Activated CD4-positive, alpha-beta T cell treated with anti-CD3 and anti-CD28 coated beads for 36 hours (primary cell): Measurements from ENCODE around the gene MON2. TPM values are rescaled to one million over a fixed set of nuclear protein-coding genes. Genes with fewer than 3 reads are reported as not detected.
"Not testable (repeated sequence)": the region's sequence is repeated elsewhere in the genome, so short reads cannot be mapped to it uniquely, and the experiment has no call there.

Experiments
- ATAC-seq: fragments of 200-7000 bp; cut with Tn5 transposase; one replicate; pipeline ENCODE4 v1.10.0; 2021; ENCODE audit warnings: mild to moderate bottlenecking, moderate library complexity
- CTCF ChIA-PET: fragments of 350-600 bp; sonication (Branson Sonifier 250); formaldehyde crosslinking; loops from one replicate; lab custom pipeline; 2021; ENCODE audit warnings: antibody characterized with exemption; lab: Charles Lee
- POLR2A ChIA-PET: fragments of 350-600 bp; sonication (Branson Sonifier 250); formaldehyde crosslinking; loops from one replicate; lab custom pipeline; 2021; ENCODE audit warnings: antibody characterized with exemption, inconsistent platforms; lab: Charles Lee
- DNase-seq: peaks from one replicate; pipeline ENCODE4 v3.0.0-alpha.2; 2020
- H3K27ac Mint-ChIP-seq: one replicate; pipeline ENCODE4 v1.8.0; 2021; ENCODE audit warnings: mixed read lengths
- H3K27me3 Mint-ChIP-seq: one replicate; pipeline ENCODE4 v1.8.0; 2021; ENCODE audit warnings: mixed read lengths
- H3K36me3 Mint-ChIP-seq: one replicate; pipeline ENCODE4 v1.8.0; 2021; ENCODE audit warnings: low read depth, mixed read lengths
- H3K4me1 Mint-ChIP-seq: one replicate; pipeline ENCODE4 v1.8.0; 2021; ENCODE audit warnings: mixed read lengths
- H3K4me3 Mint-ChIP-seq: one replicate; pipeline ENCODE4 v1.8.0; 2021; ENCODE audit warnings: mild to moderate bottlenecking, moderate library complexity, mixed read lengths
- H3K9me3 Mint-ChIP-seq: one replicate; pipeline ENCODE4 v1.8.0; 2021; ENCODE audit warnings: low read depth, mixed read lengths
- intact Hi-C, 2 experiments: fragments of 100-400 bp; cut with DNase I in 1 of 2; cut with micrococcal nuclease in 1 of 2; formaldehyde crosslinking; loops; one replicate each; pipeline versions ENCODE4 v1.14.2 to v1.15.1; 2022 to 2024; cut with DNase I, micrococcal nuclease
- total RNA-seq, 2 experiments: library from RNA; stranded (reverse); gene quantifications; one replicate each; pipeline ENCODE4 v1.2.3, GENCODE V29; 2021

MON2 gene
- total RNA-seq, 2 experiments from 2014 or later, result 26.9 to 31.3 TPM

DNA sequence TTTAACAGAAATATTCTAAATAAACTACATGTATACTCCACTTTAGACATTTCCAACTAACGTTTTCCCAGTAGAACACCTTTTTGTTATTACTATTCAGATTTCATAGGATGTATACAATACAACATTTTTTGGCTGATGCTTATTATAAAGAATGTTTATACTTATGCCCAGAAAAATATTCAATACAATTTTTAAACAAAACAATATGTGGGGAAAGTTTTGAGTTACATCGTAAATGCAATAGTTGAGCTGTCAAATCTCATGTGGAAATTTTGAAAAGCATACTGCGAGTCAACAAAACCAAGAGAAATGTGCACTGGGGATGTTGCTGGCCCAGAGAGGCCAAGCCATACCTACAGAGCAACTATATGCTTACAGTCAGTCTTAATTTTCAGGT is 18.2 kb upstream of the MON2 start:
- CTCF ChIA-PET, result interaction anchor here (1.9 kb wide), 1 partner anchor 346 kb away, joined by 6 read pairs; no protein-coding TSS in a partner anchor
- DNase-seq, result no peak

GRCh38 chr12:62455429-62455828 is 11.2 kb upstream of the MON2 start:
- H3K36me3 Mint-ChIP-seq, ATAC-seq, H3K4me1 Mint-ChIP-seq, H3K4me3 Mint-ChIP-seq, DNase-seq, H3K9me3 Mint-ChIP-seq, POLR2A ChIA-PET, H3K27ac Mint-ChIP-seq, intact Hi-C loops: not testable (repeated sequence)
- H3K27me3 Mint-ChIP-seq, result peaks cover 13% of the 10 kb centered on the region
- CTCF ChIA-PET, result interaction anchor here (0.7 to 3.1 kb wide), 2 partner anchors 11 to 356 kb away, joined by 3 to 11 read pairs; partner anchors contain the start of gene MON2

More for the DNA sequence above, 18.2 kb upstream of the MON2 start:
- H3K4me1 Mint-ChIP-seq, result no peaks in the 10 kb centered on the region
- peaks cover 3% of the 10 kb centered on the region for H3K36me3 Mint-ChIP-seq
- H3K9me3 Mint-ChIP-seq, result peaks cover 10% of the 10 kb centered on the region
- peaks cover 6% of the 10 kb centered on the region for H3K27me3 Mint-ChIP-seq
- POLR2A ChIA-PET, result no interaction called here
- H3K27ac Mint-ChIP-seq, result no peak overlapping the region
- no peak for ATAC-seq
- H3K4me3 Mint-ChIP-seq, result no peak overlapping the region
- intact Hi-C loops, result no loop called here

GRCh38 chr12:62458626-62459025 is 8.0 kb upstream of the MON2 start:
- ChIA-PET POLR2A (no interaction called here), CTCF (interaction anchor here (0.6 to 3.1 kb wide), 4 partner anchors 8 to 364 kb away, joined by 3 to 11 read pairs (median 3); partner anchors contain the start of gene MON2)
- Mint-ChIP-seq H3K27ac (no peak overlapping the region), H3K27me3 (peaks cover 11% of the 10 kb centered on the region), H3K4me3 (no peak overlapping the region), H3K4me1 (no peaks in the 10 kb centered on the region), H3K36me3 (no peaks in the 10 kb centered on the region), H3K9me3 (peaks cover 11% of the 10 kb centered on the region)
- ATAC-seq, result no peak
- intact Hi-C loops, result no loop called here
- no peak for DNase-seq

GRCh38 chr12:62459976-62460375 is 6.7 kb upstream of the MON2 start:
- intact Hi-C loops, result no loop called here
- no peak for ATAC-seq

DNA sequence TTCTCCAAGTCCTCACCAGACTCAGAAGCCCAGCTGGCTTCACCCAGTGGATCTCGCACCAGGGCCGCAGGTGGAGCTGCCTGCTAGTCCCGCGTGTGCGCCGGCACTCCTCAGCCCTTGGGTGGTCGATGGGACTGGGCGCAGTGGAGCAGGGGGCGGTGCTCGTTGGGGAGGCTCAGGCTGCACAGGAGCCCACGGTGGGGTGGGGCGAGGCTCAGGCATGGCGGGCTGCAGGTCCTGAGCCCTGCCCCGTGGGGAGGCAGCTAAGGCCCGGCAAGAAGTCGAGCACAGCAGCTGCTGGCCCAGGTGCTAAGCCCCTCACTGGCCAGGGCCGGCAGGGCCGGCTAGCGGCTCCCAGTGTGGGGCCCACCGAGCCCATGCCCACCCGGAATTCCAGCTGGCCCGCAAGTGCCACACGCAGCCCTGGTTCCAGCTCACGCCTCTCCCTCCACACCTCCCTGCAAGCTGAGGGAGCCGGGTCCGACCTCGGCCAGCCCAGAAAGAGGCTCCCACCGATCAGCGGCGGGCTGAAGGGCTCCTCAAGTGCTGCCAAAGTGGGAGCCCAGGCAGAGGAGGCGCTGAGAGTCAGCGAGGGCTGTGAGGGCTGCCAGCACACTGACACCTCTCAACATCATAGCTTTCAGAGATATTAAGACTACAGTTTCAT is 5.3 kb upstream of the MON2 start:
- H3K27me3 Mint-ChIP-seq, ATAC-seq, H3K4me1 Mint-ChIP-seq, intact Hi-C loops, H3K36me3 Mint-ChIP-seq, H3K4me3 Mint-ChIP-seq, DNase-seq, H3K27ac Mint-ChIP-seq: not testable (repeated sequence)
- CTCF ChIA-PET, result interaction anchor here (0.7 to 1.0 kb wide), 4 partner anchors 11 to 25 kb away, joined by 3 to 4 read pairs (median 4); no protein-coding TSS in a partner anchor
- POLR2A ChIA-PET, result interaction anchor here (0.7 kb wide), 1 partner anchor 116 kb away, joined by 3 read pairs; no protein-coding TSS in a partner anchor
- H3K9me3 Mint-ChIP-seq, result peaks cover 11% of the 10 kb centered on the region

More at GRCh38 chr12:62459976-62460375, 6.7 kb upstream of the MON2 start:
- Mint-ChIP-seq H3K4me3 (no peak overlapping the region), H3K27ac (no peak overlapping the region), H3K36me3 (no peaks in the 10 kb centered on the region), H3K9me3 (peaks cover 14% of the 10 kb centered on the region), H3K27me3 (peaks cover 13% of the 10 kb centered on the region), H3K4me1 (no peaks in the 10 kb centered on the region)
- ChIA-PET CTCF (no interaction called here), POLR2A (no interaction called here)
- DNase-seq, result no peak

GRCh38 chr12:62463252-62463651 is 3.4 kb upstream of the MON2 start:
- POLR2A ChIA-PET, H3K36me3 Mint-ChIP-seq, H3K27ac Mint-ChIP-seq, H3K27me3 Mint-ChIP-seq, intact Hi-C loops, H3K4me3 Mint-ChIP-seq, ATAC-seq, DNase-seq: not testable (repeated sequence)
- Mint-ChIP-seq H3K9me3 (peaks cover 11% of the 10 kb centered on the region), H3K4me1 (peaks cover 11% of the 10 kb centered on the region)
- CTCF ChIA-PET, result interaction anchor here (1.7 kb wide), 1 partner anchor 25 kb away, joined by 6 read pairs; no protein-coding TSS in a partner anchor

DNA sequence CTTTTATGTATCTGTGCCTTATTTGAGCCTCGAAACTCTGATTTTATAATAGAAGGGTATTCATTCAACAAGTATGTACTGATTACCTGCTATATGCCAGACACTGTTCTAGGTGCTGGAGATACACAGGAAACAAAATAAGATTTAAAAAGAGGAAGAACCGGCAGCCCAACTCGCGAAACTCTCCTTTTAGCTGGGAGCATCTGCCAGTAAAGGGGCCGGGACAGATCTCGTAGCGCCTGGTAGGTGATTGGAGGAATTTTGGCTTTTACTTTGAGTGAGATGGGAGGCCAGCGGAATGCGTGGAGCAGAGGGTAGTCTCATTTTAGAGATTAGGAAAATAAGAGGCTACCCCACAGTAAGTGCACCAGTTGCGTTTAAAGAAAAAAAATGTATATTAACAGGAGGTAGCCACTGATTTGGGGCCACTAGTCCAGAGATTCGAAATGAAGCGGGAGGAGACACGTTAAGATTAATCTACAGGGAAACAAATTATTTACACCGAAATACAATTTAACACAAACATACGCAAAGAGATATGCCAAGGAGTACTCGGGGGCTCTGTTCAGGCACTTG is 520 bp upstream of the MON2 start:
- Mint-ChIP-seq H3K4me1 (peaks cover 20% of the 10 kb centered on the region), H3K36me3 (peaks cover 8% of the 10 kb centered on the region), H3K9me3 (peaks cover 11% of the 10 kb centered on the region), H3K27me3 (peaks cover 4% of the 10 kb centered on the region), H3K4me3 (peak overlapping the region; percentile 92), H3K27ac (peak overlapping the region; percentile 89)
- ChIA-PET CTCF (interaction anchor here (0.6 to 4.5 kb wide), 8 partner anchors 9 to 331 kb away, joined by 3 to 31 read pairs (median 4); no protein-coding TSS in a partner anchor), POLR2A (interaction anchor here (1.0 kb wide), 1 partner anchor 137 kb away, joined by 4 read pairs; no protein-coding TSS in a partner anchor)
- intact Hi-C loops, result loop anchor here (1.0 to 5.0 kb wide), 6 partner anchors 57 to 1314 kb away; partner anchors contain the start of gene USP15 (in 2 of the 2)
- peak; percentile 40 for ATAC-seq
- peak; percentile 49 for DNase-seq

DNA sequence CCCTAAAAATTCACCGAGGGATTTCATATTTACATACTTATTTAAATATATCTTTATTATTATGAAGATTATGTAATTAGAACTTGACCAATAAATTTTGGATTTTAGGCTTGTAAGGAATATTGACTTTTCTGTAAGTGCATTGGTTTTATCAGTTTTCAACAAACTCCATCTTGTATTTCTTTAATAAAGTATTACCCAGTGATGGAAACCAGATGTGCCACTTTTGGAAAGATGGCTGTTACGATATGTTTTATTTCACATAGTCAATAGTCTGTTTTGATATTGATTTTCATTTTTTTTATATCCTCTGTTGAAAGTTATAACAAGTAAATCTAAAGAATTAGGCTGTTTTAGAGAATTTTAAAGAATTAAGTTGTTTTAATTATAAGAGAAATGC is 1.8 kb downstream of the MON2 start:
- Mint-ChIP-seq H3K4me1 (peaks cover 20% of the 10 kb centered on the region), H3K9me3 (peaks cover 5% of the 10 kb centered on the region), H3K36me3 (peaks cover 8% of the 10 kb centered on the region), H3K27ac (no peak overlapping the region), H3K4me3 (peak overlapping the region; percentile 92), H3K27me3 (peaks cover 3% of the 10 kb centered on the region)
- CTCF ChIA-PET, result interaction anchor here (4.5 kb wide), 1 partner anchor 32 kb away, joined by 31 read pairs; no protein-coding TSS in a partner anchor
- intact Hi-C loops, result loop anchor here in 1 of 2 experiments (5.0 kb wide), 1 partner anchor 206 kb away; the partner anchor contains the start of gene USP15
- ATAC-seq (no peak), DNase-seq (no peak)
- POLR2A ChIA-PET, result no interaction called here

DNA sequence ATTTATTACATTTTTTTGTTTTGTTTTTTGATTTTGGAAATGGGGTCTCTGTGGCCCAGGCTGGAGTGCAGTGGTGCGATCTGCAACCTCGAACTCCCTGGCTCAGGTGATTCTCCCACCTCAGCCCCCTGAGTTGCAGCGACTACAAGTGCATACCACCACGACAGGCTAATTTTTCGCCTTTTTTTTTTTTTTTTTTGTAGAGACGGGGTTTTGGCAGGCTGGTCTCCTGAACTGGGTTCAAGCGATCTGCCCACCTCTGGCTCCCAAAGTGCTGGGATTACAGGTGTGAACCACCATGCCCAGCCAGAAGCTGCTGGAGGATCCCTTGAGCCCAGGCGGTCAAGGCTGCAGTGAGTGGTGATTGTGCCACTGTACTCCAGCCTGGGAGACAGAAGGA is 2.3 kb downstream of the MON2 start:
- ATAC-seq, result no peak
- Mint-ChIP-seq H3K27me3 (no peaks in the 10 kb centered on the region), H3K27ac (no peak overlapping the region), H3K4me1 (peaks cover 21% of the 10 kb centered on the region), H3K9me3 (peaks cover under 1% of the 10 kb centered on the region), H3K36me3 (peaks cover 10% of the 10 kb centered on the region), H3K4me3 (peak overlapping the region; percentile 10)
- POLR2A ChIA-PET, result no interaction called here
- intact Hi-C loops, result loop anchor here in 1 of 2 experiments (5.0 kb wide), 1 partner anchor 207 kb away; the partner anchor contains the start of gene USP15
- no peak for DNase-seq
- CTCF ChIA-PET, result interaction anchor here (0.6 to 4.5 kb wide), 2 partner anchors 32 to 61 kb away, joined by 3 to 31 read pairs; no protein-coding TSS in a partner anchor

- H3K9me3 Mint-ChIP-seq, result no peaks in the 10 kb centered on the region
- CTCF ChIA-PET, result no interaction called here
- ATAC-seq (no peak), DNase-seq (no peak)
- H3K4me3 Mint-ChIP-seq, result peak overlapping the region; percentile 10
- POLR2A ChIA-PET, result no interaction called here
- peaks cover 11% of the 10 kb centered on the region for H3K36me3 Mint-ChIP-seq
- intact Hi-C loops, result loop anchor here in 1 of 2 experiments (5.0 kb wide), 1 partner anchor 207 kb away; the partner anchor contains the start of gene USP15
- no peaks in the 10 kb centered on the region for H3K27me3 Mint-ChIP-seq
- H3K4me1 Mint-ChIP-seq, result peaks cover 23% of the 10 kb centered on the region
- no peak overlapping the region for H3K27ac Mint-ChIP-seq
Measured at GRCh38 chr12:62469704-62470103, 3.1 kb downstream of the MON2 start.

- no peaks in the 10 kb centered on the region for H3K9me3 Mint-ChIP-seq
- DNase-seq (no peak), ATAC-seq (no peak)
- intact Hi-C loops, result no loop called here
- H3K36me3 Mint-ChIP-seq, result peaks cover 13% of the 10 kb centered on the region
- no peak overlapping the region for H3K4me3 Mint-ChIP-seq
- peaks cover 20% of the 10 kb centered on the region for H3K4me1 Mint-ChIP-seq
- ChIA-PET CTCF (interaction anchor here (0.6 to 0.7 kb wide), 3 partner anchors 48 to 275 kb away, joined by 3 read pairs; no protein-coding TSS in a partner anchor), POLR2A (no interaction called here)
- no peaks in the 10 kb centered on the region for H3K27me3 Mint-ChIP-seq
- no peak overlapping the region for H3K27ac Mint-ChIP-seq
Measured at GRCh38 chr12:62471734-62472133, 5.1 kb downstream of the MON2 start.
